BLaER1 (cell line): Measurements from ENCODE around the gene NPAS1.
"Not testable (repeated sequence)": the region's sequence is repeated elsewhere in the genome, so short reads cannot be mapped to it uniquely, and the experiment has no call there.

Experiments
- H3K27ac ChIP-seq: shearing (Covaris generic); formaldehyde crosslinking; 2 replicates; pipeline ENCODE4 v1.8.1; 2022
- H3K27me3 ChIP-seq: shearing (Covaris generic); formaldehyde crosslinking; 2 replicates; pipeline ENCODE4 v1.8.1; 2022
- H3K36me3 ChIP-seq: shearing (Covaris generic); formaldehyde crosslinking; 2 replicates; pipeline ENCODE4 v1.8.1; 2022
- H3K4me1 ChIP-seq: shearing (Covaris generic); formaldehyde crosslinking; 2 replicates; pipeline ENCODE4 v1.8.1; 2022
- H3K4me2 ChIP-seq: shearing (Covaris generic); formaldehyde crosslinking; 2 replicates; pipeline ENCODE4 v1.8.1; 2022
- H3K4me3 ChIP-seq: shearing (Covaris generic); formaldehyde crosslinking; 2 replicates; pipeline ENCODE4 v1.8.1; 2022
- H3K9ac ChIP-seq: shearing (Covaris generic); formaldehyde crosslinking; 2 replicates; pipeline ENCODE4 v1.8.1; 2022
- H3K9me3 ChIP-seq: shearing (Covaris generic); formaldehyde crosslinking; 2 replicates; pipeline ENCODE4 v1.8.1; 2022
- H4K20me1 ChIP-seq: shearing (Covaris generic); formaldehyde crosslinking; 2 replicates; pipeline ENCODE4 v1.8.1; 2022
- Cebpa-rat ChIP-seq: shearing (Covaris generic); IDR thresholded peaks from 2 replicates; pipeline ENCODE4 v1.8.1; 2022

The NPAS1 gene

DNA sequence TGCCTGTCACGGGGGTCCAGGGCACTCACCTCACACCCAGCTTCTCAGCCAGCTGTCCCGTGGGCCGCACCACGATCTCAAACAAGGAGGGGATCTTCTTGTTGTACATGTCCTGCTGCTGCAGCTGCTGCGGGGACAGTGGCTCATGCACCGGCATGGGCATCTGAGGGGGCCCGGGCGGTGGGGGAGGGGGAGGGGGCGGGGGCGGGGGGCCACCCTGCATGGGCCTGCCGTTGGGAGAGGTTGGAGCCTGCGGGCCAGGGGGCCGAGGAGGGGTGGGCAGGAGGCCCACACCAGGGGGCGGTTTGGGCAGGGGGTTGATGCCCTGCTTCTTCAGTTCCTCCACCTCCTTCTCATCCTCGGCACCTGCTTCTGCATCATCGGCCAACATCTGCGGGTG is 52.7 kb downstream of the NPAS1 start:
- H3K4me2 ChIP-seq = no peak overlapping the region
- H3K9ac ChIP-seq = no peak overlapping the region
- H3K27ac ChIP-seq = no peak overlapping the region
- no peak overlapping the region for H3K4me3 ChIP-seq
- H4K20me1 ChIP-seq = peaks cover 82% of the 10 kb centered on the region
- TF ChIP-seq Cebpa-rat = no peak
- H3K27me3 ChIP-seq = no peaks in the 10 kb centered on the region
- no peaks in the 10 kb centered on the region for H3K9me3 ChIP-seq
- peaks cover 18% of the 10 kb centered on the region for H3K4me1 ChIP-seq
- H3K36me3 ChIP-seq = peaks cover 99% of the 10 kb centered on the region

DNA sequence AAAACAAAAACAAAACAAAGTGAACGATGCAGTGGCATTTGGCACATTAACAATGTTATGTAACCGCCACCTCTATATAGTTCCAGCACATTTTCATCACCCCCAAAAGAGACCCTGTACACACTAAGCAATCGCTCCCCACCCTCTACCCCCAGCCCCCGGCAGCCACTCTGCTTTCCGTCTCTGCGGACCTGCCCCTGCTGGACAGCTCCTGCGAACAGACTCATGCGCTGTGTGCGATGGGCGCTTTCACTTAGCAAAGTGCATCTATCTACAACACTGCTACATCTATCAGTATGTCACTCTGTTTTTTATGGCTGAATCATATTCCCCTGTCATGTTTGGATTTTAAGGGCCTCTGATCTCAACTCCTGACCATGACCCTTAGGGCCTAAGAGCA is 53.9 kb downstream of the NPAS1 start:
- TF ChIP-seq Cebpa-rat = no peak
- Histone ChIP-seq H3K27me3 (no peaks in the 10 kb centered on the region), H3K4me2 (no peak overlapping the region), H3K27ac (0 out of 2 replicates have a peak overlapping the region, but pooled peaks have one; percentile 24), H3K36me3 (peaks cover 99% of the 10 kb centered on the region), H3K9me3 (no peaks in the 10 kb centered on the region), H4K20me1 (peaks cover 70% of the 10 kb centered on the region), H3K9ac (no peak overlapping the region), H3K4me3 (no peak overlapping the region), H3K4me1 (peaks cover 18% of the 10 kb centered on the region)

DNA sequence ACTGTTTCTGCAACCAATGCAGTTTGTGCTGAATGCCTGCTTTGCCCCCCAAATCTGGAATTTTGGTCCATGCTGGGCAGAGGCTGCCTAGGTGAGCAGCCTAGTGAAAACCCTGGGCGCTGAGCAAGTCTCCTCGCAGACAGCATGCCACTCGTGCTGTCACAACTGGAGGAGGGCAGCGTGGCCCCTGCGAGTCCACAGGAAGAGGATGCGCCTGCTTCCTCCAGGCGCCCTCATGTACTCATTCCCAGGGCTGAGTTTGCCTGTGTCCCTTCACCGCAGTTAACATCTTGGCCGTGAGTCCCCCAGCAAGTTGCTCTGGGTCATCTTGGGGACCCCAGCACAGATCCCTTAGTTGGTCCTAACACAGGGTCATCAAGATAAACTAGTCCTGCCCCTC is 55.0 kb downstream of the NPAS1 start:
- Histone ChIP-seq H3K4me2 (no peak overlapping the region), H3K36me3 (peaks cover 99% of the 10 kb centered on the region), H3K9me3 (no peaks in the 10 kb centered on the region)

DNA sequence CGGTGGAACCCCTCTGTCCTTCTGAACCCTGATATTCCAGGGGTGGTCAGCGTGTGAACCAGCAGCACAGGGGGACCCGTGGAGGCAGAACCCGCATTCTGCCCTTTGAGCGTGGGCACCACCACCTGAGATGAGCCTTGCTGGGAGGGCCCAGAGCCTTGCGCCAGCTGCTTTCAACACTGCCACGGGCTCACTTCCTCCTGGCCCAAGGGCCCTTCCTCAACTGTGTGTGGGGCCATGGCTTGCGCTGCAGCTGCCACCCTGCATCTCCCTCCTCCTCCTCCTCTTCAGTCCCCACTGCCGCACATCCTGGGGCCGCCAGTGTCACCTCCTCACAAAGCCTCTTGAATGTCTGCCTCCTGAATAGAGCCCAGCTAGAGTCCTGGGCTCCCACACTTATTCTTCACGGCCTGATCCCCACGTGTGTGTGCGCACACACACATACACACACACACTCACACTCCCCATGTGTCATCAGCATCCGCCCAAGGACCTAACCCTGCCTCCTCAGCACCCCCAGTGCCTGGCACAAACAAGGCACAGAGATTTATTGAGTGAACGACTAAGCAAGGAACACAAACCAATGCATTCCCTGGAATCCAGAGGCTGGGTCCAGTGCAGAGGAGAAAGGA is 55.7 kb downstream of the NPAS1 start:
- no peak for TF ChIP-seq Cebpa-rat
- Histone ChIP-seq H3K36me3 (peaks cover 99% of the 10 kb centered on the region), H3K27ac (0 out of 2 replicates have a peak overlapping the region, but pooled peaks have one; percentile 9), H3K27me3 (no peaks in the 10 kb centered on the region), H3K4me3 (no peak overlapping the region), H3K9ac (peak overlapping the region; percentile 21; the same call in 1 of the 2 replicates), H3K4me1 (peaks cover 27% of the 10 kb centered on the region), H4K20me1 (peaks cover 62% of the 10 kb centered on the region), H3K9me3 (no peaks in the 10 kb centered on the region), H3K4me2 (no peak overlapping the region)

More for the DNA sequence above, 55.0 kb downstream of the NPAS1 start:
- H4K20me1 ChIP-seq = peaks cover 62% of the 10 kb centered on the region
- peak overlapping the region; percentile 41; the same call in 1 of the 2 replicates for H3K9ac ChIP-seq
- no peak for TF ChIP-seq Cebpa-rat
- peak overlapping the region; percentile 24; the same call in 1 of the 2 replicates for H3K27ac ChIP-seq
- peaks cover 20% of the 10 kb centered on the region for H3K4me1 ChIP-seq
- H3K27me3 ChIP-seq = no peaks in the 10 kb centered on the region
- no peak overlapping the region for H3K4me3 ChIP-seq

DNA sequence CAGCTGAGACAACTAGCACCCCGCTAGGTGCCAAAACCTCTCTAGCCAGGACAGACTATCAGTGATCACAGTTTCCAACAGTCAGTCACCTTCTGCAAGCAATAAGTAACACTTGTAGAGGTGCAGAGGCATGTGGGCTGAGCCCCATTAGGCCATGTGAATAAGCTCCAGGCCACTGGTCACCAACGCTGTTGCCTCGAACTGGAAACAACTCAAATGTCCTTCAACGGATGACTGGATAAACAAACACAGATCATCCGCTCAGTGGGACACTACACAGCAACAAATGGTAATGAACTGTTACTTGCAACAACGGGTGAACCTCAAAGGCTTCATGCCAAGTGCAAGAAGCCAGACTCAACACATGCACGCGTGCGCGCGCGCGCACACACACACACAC is 56.3 kb downstream of the NPAS1 start:
- Histone ChIP-seq H3K27me3 (no peaks in the 10 kb centered on the region), H3K9me3 (no peaks in the 10 kb centered on the region), H3K4me3 (no peak overlapping the region), H3K36me3 (peaks cover 99% of the 10 kb centered on the region), H3K9ac (peak overlapping the region; percentile 21; the same call in 1 of the 2 replicates), H4K20me1 (peaks cover 59% of the 10 kb centered on the region), H3K4me1 (peaks cover 30% of the 10 kb centered on the region), H3K27ac (no peak overlapping the region), H3K4me2 (no peak overlapping the region)
- no peak for TF ChIP-seq Cebpa-rat

DNA sequence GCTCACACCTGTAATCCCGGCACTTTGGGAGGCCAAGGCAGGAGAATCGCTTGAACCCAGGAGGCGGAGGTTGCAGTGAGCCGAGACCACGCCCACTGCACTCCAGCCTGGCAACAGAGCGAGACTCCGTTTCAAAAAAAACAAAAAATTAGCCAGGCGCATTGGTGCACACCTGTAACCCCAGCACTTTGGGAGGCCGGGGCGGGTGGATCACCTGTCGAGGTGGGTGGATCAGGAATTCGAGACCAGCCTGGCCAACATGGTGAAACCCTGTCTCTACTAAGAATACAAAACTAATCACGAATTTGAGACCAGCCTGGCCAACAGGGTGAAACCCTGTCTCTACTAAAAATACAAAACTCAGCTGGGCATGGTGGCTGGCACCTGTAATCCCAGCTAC is 58.7 kb downstream of the NPAS1 start:
- H4K20me1 ChIP-seq = peaks cover 42% of the 10 kb centered on the region
- not testable (repeated sequence) for H3K4me2 ChIP-seq, H3K27me3 ChIP-seq, H3K9me3 ChIP-seq, H3K27ac ChIP-seq, H3K4me3 ChIP-seq, H3K9ac ChIP-seq
- H3K4me1 ChIP-seq = peaks cover 30% of the 10 kb centered on the region
- H3K36me3 ChIP-seq = peaks cover 100% of the 10 kb centered on the region

DNA sequence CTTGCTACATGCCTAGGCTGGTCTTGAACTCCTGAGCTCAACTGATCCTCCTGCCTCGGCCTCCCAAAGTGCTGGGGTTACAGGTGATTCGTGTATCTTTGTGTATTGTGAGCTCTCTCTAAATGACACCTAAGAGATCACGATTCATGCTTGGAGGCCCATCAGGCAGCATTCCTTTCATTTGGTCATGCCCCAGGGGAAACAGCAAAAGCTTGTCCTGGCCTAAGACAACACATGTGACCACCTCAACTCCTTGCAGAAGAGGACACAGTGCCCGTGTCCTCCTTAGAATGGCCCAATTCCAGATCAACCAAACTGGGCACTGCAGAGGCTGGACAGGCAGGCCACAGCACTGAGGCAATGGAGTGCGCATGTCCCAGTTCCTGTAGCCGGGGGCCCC is 61.5 kb downstream of the NPAS1 start:
- peaks cover 19% of the 10 kb centered on the region for H4K20me1 ChIP-seq
- H3K4me1 ChIP-seq = peaks cover 22% of the 10 kb centered on the region
- no peaks in the 10 kb centered on the region for H3K27me3 ChIP-seq
- peaks cover 100% of the 10 kb centered on the region for H3K36me3 ChIP-seq
- no peak overlapping the region for H3K4me2 ChIP-seq
- no peak for TF ChIP-seq Cebpa-rat
- no peak overlapping the region for H3K4me3 ChIP-seq
- H3K27ac ChIP-seq = 0 out of 2 replicates have a peak overlapping the region, but pooled peaks have one; percentile 1
- H3K9ac ChIP-seq = no peak overlapping the region
- H3K9me3 ChIP-seq = no peaks in the 10 kb centered on the region

DNA sequence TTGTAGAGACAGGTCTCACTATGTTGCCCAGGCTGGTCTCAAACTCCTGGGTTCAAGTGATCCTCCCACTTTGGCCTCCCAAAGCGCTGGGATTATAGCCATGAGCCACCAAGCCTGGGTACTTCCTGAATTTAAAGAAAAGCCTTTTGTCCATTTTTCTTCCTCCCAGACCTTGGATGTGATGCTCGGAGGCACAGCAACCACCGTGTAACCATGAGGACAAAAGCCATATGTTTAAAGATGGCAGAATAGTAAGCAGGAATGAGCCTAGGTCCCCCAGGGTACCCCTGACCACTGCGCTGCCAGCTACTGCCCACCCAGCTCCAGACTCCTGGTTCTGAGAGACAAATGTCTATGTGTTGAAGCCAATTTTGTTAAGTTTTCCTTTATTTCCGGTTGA is 62.9 kb downstream of the NPAS1 start:
- Histone ChIP-seq H3K4me1 (peaks cover 36% of the 10 kb centered on the region), H4K20me1 (peaks cover 22% of the 10 kb centered on the region), H3K27ac (no peak overlapping the region), H3K4me3 (no peak overlapping the region), H3K27me3 (no peaks in the 10 kb centered on the region), H3K9ac (no peak overlapping the region), H3K9me3 (no peaks in the 10 kb centered on the region), H3K4me2 (no peak overlapping the region), H3K36me3 (peaks cover 100% of the 10 kb centered on the region)
- no peak for TF ChIP-seq Cebpa-rat

DNA sequence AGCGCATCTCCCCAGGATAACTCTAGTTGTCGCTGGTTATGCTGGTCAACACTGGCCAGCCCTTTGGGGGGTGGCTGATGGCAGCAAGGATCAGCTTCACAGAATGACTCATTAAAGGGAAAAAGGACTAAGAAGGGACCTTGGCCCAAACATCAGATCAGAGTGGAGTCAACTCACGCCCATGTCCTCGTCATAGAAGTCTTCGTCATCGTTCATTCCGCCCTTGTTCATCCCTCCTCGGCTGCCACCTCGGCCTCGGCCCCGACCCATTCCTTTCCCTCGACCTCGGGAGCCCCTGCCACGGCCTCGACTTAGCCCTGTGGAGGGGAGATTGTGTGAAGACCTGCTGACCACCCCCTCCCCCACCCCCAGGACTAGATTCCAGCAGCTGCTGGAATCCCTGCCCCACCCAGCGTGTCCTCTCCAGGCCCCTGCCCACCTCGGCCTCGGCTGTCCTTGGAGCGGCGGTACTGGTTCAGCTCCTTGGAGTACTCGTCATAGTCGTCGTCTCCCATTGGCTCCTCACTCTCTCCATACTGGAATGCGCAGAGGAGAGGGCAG is 65.3 kb downstream of the NPAS1 start:
- H3K9ac ChIP-seq = no peak overlapping the region
- no peak for TF ChIP-seq Cebpa-rat
- H3K4me1 ChIP-seq = peaks cover 32% of the 10 kb centered on the region
- H3K4me3 ChIP-seq = no peak overlapping the region
- H4K20me1 ChIP-seq = peaks cover 19% of the 10 kb centered on the region
- H3K27ac ChIP-seq = peak overlapping the region; percentile 78; the same call in 1 of the 2 replicates
- H3K4me2 ChIP-seq = peak overlapping the region; percentile 71; the same call in 1 of the 2 replicates
- H3K9me3 ChIP-seq = no peaks in the 10 kb centered on the region
- H3K36me3 ChIP-seq = peaks cover 100% of the 10 kb centered on the region
- no peaks in the 10 kb centered on the region for H3K27me3 ChIP-seq

DNA sequence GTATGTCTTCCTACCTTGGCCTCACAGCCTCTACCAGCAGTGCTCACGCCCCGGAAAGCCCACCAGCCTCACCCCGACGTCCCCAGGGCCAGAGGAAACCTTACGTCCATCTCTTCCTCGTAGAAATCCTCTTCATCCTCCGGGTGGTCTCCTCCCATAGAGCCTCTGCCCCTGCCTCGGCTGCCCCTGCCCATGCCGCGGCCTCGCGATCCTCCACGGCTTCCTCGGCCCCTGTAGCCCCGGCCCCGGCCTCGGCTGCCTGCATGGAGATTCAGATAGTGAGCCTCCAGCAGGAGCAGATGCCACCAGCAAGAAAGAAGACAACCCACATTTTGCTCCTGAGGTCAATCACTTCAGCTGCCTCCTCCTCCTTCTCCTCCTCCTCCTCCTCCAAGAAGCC is 66.6 kb downstream of the NPAS1 start:
- Histone ChIP-seq H3K27me3 (no peaks in the 10 kb centered on the region), H3K4me3 (no peak overlapping the region), H4K20me1 (peaks cover 17% of the 10 kb centered on the region), H3K9me3 (no peaks in the 10 kb centered on the region), H3K36me3 (peaks cover 100% of the 10 kb centered on the region), H3K27ac (peak overlapping the region; percentile 78), H3K4me2 (peak overlapping the region; percentile 71), H3K9ac (peak overlapping the region; percentile 66; the same call in 1 of the 2 replicates), H3K4me1 (peaks cover 25% of the 10 kb centered on the region)
- TF ChIP-seq Cebpa-rat = no peak
